Measurements from ENCODE around the gene HIVEP2. TPM values are rescaled to one million over a fixed set of nuclear protein-coding genes. Genes with fewer than 3 reads are reported as not detected.

HIVEP2 gene
- total RNA-seq, 2 experiments from 2014 or later = 48.4 to 48.6 TPM

- no peak overlapping the region for H3K4me3 ChIP-seq (ENCODE audit: low read length)
- CTCF ChIA-PET = no interaction called here
- ATAC-seq (ENCODE audit: poor library complexity) (no peak), DNase-seq (no peak)
- intact Hi-C loops (cut with DNase I, micrococcal nuclease) = loop anchor here in 1 of 2 experiments (5.0 kb wide), 1 partner anchor 42 kb away; no protein-coding TSS in a partner anchor
- no peaks in the 10 kb centered on the region for H3K9me3 ChIP-seq (ENCODE audit: control insufficient read depth in 1 of 2, insufficient read depth in 1 of 2, low read length in 2 of 2)
- H3K27ac ChIP-seq (ENCODE audit: low read depth in 1 of 2, low read length in 2 of 2) = peak overlapping the region; percentile 86 to 93
- Mint-ChIP-seq H3K4me3 (no peak overlapping the region), H3K9me3 (no peaks in the 10 kb centered on the region), H3K36me3 (ENCODE audit: low read depth) (peaks cover 23% of the 10 kb centered on the region), H3K27me3 (no peaks in the 10 kb centered on the region), H3K4me1 (ENCODE audit: low read depth) (peaks cover 10% of the 10 kb centered on the region), H3K27ac (no peak overlapping the region)
- H3K27me3 ChIP-seq (ENCODE audit: control insufficient read depth in 1 of 2, insufficient read depth in 2 of 2, low read length in 2 of 2) = no peaks in the 10 kb centered on the region
- H3K36me3 ChIP-seq (ENCODE audit: insufficient read depth, low read length) = peaks cover 25% of the 10 kb centered on the region
- TF ChIP-seq, protein P1, sequence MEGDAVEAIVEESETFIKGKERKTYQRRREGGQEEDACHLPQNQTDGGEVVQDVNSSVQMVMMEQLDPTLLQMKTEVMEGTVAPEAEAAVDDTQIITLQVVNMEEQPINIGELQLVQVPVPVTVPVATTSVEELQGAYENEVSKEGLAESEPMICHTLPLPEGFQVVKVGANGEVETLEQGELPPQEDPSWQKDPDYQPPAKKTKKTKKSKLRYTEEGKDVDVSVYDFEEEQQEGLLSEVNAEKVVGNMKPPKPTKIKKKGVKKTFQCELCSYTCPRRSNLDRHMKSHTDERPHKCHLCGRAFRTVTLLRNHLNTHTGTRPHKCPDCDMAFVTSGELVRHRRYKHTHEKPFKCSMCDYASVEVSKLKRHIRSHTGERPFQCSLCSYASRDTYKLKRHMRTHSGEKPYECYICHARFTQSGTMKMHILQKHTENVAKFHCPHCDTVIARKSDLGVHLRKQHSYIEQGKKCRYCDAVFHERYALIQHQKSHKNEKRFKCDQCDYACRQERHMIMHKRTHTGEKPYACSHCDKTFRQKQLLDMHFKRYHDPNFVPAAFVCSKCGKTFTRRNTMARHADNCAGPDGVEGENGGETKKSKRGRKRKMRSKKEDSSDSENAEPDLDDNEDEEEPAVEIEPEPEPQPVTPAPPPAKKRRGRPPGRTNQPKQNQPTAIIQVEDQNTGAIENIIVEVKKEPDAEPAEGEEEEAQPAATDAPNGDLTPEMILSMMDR (IDR thresholded peaks at IDR 0.05) = no peak
- peaks cover 44% of the 10 kb centered on the region for H3K4me1 ChIP-seq (ENCODE audit: insufficient read depth, low read length)
- POLR2A ChIA-PET = interaction anchor here (0.9 to 9.8 kb wide), 7 partner anchors 9 to 47 kb away, joined by 3 to 74 read pairs (median 4); no protein-coding TSS in a partner anchor
These were observed 45.8 kb downstream of the HIVEP2 start for GRCh38 chr6:142898927-142899895.

DNA sequence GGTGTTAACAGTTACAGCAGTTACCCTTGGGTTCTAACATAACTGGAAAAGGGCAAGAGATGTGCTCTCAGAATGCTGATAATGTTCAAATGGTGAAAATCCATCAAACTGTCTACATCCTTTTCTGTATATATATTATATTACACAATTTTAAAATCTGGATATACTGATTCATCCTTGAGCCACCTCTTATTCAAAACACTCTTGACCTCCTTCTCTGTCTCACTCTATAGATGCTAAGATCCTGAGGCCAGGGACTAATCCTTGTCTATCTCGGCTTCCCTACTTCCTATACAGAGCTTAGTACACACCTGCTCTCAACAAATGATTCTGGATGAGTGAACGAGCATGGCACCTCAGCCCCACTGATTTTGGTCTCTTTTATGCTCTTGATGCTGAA, 47.3 kb downstream of the HIVEP2 start:
- Histone ChIP-seq H3K27ac (ENCODE audit: low read depth in 1 of 2, low read length in 2 of 2) (peak overlapping the region; percentile 17 to 25), H3K36me3 (ENCODE audit: insufficient read depth, low read length) (peaks cover 25% of the 10 kb centered on the region), H3K4me1 (ENCODE audit: insufficient read depth, low read length) (peaks cover 47% of the 10 kb centered on the region), H3K9me3 (ENCODE audit: control insufficient read depth in 1 of 2, insufficient read depth in 1 of 2, low read length in 2 of 2) (no peaks in the 10 kb centered on the region), H3K27me3 (ENCODE audit: control insufficient read depth in 1 of 2, insufficient read depth in 2 of 2, low read length in 2 of 2) (no peaks in the 10 kb centered on the region), H3K4me3 (ENCODE audit: low read length) (no peak overlapping the region)
- Mint-ChIP-seq H3K4me3 (no peak overlapping the region), H3K27me3 (no peaks in the 10 kb centered on the region), H3K27ac (no peak overlapping the region), H3K4me1 (ENCODE audit: low read depth) (peaks cover 10% of the 10 kb centered on the region), H3K9me3 (no peaks in the 10 kb centered on the region), H3K36me3 (ENCODE audit: low read depth) (peaks cover 28% of the 10 kb centered on the region)
- DNase-seq = no peak
- ATAC-seq (ENCODE audit: poor library complexity) = no peak
- TF ChIP-seq, protein P1 (IDR thresholded peaks at IDR 0.05) = no peak
- intact Hi-C loops (cut with DNase I, micrococcal nuclease) = loop anchor here in 1 of 2 experiments (5.0 kb wide), 1 partner anchor 40 kb away; no protein-coding TSS in a partner anchor
- CTCF ChIA-PET = no interaction called here
- POLR2A ChIA-PET = interaction anchor here (0.8 kb wide), 1 partner anchor 30 kb away, joined by 4 read pairs; no protein-coding TSS in a partner anchor

GRCh38 chr6:142896732-142897131, 48.2 kb downstream of the HIVEP2 start:
- DNase-seq = no peak
- peaks cover 33% of the 10 kb centered on the region for H3K36me3 Mint-ChIP-seq (ENCODE audit: low read depth)
- Histone ChIP-seq H3K9me3 (ENCODE audit: control insufficient read depth in 1 of 2, insufficient read depth in 1 of 2, low read length in 2 of 2) (no peaks in the 10 kb centered on the region), H3K36me3 (ENCODE audit: insufficient read depth, low read length) (peaks cover 25% of the 10 kb centered on the region), H3K27me3 (ENCODE audit: control insufficient read depth in 1 of 2, insufficient read depth in 2 of 2, low read length in 2 of 2) (no peaks in the 10 kb centered on the region), H3K4me3 (ENCODE audit: low read length) (no peak overlapping the region), H3K27ac (ENCODE audit: low read depth in 1 of 2, low read length in 2 of 2) (no peak overlapping the region), H3K4me1 (ENCODE audit: insufficient read depth, low read length) (peaks cover 49% of the 10 kb centered on the region)
- peaks cover 19% of the 10 kb centered on the region for H3K4me1 Mint-ChIP-seq (ENCODE audit: low read depth)
- POLR2A ChIA-PET = no interaction called here
- H3K9me3 Mint-ChIP-seq = no peaks in the 10 kb centered on the region
- ATAC-seq (ENCODE audit: poor library complexity) = no peak
- CTCF ChIA-PET = no interaction called here
- no peak overlapping the region for H3K27ac Mint-ChIP-seq
- no peak overlapping the region for H3K4me3 Mint-ChIP-seq
- H3K27me3 Mint-ChIP-seq = no peaks in the 10 kb centered on the region
- intact Hi-C loops (cut with DNase I, micrococcal nuclease) = loop anchor here in 1 of 2 experiments (5.0 kb wide), 1 partner anchor 39 kb away; no protein-coding TSS in a partner anchor
- TF ChIP-seq, protein P1 (IDR thresholded peaks at IDR 0.05) = no peak
